Right hindlimb (tissue), 1 donor: ENCODE data around the gene WDR6.

Experiments used
- DNase-seq: peaks from one replicate; pipeline ENCODE4 v3.0.0-alpha.2; 2018

Gene WDR6, protein sequence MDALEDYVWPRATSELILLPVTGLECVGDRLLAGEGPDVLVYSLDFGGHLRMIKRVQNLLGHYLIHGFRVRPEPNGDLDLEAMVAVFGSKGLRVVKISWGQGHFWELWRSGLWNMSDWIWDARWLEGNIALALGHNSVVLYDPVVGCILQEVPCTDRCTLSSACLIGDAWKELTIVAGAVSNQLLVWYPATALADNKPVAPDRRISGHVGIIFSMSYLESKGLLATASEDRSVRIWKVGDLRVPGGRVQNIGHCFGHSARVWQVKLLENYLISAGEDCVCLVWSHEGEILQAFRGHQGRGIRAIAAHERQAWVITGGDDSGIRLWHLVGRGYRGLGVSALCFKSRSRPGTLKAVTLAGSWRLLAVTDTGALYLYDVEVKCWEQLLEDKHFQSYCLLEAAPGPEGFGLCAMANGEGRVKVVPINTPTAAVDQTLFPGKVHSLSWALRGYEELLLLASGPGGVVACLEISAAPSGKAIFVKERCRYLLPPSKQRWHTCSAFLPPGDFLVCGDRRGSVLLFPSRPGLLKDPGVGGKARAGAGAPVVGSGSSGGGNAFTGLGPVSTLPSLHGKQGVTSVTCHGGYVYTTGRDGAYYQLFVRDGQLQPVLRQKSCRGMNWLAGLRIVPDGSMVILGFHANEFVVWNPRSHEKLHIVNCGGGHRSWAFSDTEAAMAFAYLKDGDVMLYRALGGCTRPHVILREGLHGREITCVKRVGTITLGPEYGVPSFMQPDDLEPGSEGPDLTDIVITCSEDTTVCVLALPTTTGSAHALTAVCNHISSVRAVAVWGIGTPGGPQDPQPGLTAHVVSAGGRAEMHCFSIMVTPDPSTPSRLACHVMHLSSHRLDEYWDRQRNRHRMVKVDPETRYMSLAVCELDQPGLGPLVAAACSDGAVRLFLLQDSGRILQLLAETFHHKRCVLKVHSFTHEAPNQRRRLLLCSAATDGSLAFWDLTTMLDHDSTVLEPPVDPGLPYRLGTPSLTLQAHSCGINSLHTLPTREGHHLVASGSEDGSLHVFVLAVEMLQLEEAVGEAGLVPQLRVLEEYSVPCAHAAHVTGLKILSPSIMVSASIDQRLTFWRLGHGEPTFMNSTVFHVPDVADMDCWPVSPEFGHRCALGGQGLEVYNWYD

DNA sequence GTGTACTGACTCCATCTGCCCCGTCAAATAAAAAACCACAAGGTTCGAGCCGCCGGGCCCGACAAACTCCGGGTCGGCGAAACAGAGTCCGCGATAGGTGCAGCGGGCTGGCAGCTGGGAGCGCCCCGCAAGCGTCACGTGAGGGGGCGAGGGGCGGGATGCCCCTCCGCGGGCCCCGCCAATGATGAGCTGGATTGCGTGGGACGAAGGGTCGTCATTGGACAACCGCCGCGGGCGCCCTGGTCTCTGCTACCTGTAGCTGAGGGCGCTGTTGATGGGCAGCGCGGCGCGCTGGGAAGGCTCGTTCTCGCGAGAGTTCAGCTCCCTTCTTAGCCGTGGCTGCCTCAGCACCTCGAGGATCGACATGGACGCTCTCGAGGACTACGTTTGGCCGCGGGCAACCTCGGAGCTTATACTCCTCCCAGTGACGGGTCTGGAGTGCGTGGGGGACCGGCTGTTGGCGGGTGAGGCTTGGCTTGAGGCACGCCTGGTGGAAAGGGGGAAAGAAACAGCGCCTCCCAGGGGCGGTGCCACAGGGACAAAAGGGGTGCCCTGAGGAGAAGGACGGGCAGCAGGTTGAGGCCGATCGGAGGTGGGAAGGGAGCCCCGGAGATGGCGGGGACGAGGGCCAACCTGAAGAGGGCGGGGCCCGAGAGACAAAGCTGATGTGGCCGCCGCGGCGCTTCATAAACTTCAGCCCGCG is at the start of gene WDR6:
WDR6 (plus strand) TSS at position 324 of the 703 bp plus-strand sequence; CDS start at position 365, 41 bp downstream.
- peak; percentile 97 for DNase-seq

DNA sequence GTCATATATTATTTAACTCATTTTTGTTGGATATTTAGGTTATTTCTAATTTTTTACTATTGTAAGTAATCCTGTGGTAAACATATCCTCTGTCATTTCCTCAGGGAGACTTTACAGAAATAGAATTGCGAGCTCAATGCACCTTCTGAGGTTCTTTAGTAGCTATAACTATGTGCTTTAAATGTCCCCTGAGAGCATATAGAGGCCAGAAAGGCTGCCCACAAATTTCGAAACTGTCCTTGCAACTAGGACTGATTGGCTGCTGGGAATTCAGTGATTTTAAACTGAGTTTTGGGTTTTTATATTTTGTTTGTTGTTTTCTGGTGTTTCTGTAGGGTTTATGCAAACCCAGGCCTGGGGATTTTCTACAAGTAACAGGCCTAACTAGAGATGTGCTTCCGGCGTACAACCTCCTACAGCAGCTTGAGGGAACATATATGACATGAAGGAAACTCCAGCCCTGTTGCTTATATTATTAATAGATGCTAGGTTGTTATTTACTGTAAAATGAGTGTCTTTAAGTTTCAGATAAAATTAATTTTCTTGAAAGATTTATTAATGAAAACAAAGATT is 46.3 kb upstream of the WDR6 start:
- no peak for DNase-seq

DNA sequence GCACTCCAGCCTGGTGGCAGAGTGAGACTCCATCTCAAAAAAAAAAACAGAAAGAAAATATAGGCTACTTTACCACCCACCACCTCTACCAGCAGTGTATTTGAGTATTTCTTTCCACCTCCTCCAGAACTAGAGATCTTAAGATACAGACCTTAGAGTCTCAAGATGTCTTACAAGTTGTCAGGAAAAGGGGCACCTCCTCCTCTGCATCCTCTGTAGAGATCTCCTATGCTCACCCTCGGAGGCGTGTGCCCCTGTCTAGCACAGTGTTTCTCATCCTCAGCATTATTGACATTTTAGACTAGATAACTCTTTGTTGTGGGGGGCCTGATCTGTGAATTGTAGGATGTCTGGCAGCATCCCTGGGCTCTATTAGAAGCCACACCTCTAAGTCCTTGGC is 44.9 kb upstream of the WDR6 start:
- DNase-seq, result no peak

DNA sequence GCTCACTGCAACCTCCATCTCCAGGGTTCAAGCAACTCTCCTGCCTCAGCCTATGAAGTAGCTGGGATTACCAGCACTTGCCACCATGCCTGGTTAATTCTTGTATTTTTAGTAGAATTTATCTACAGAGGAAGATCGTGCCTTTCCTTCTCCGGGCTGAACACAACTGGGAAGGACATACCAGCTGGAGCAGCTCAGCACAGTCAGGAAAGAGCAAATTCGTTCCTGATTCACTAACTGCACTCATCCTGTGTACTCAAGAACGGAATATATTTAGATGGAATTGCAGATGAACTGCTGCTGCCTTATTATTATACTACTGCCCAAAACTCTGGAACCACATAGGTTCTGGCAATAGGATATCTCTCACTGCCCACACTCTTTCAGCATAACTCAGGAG is 44.3 kb upstream of the WDR6 start:
- no peak for DNase-seq

DNA sequence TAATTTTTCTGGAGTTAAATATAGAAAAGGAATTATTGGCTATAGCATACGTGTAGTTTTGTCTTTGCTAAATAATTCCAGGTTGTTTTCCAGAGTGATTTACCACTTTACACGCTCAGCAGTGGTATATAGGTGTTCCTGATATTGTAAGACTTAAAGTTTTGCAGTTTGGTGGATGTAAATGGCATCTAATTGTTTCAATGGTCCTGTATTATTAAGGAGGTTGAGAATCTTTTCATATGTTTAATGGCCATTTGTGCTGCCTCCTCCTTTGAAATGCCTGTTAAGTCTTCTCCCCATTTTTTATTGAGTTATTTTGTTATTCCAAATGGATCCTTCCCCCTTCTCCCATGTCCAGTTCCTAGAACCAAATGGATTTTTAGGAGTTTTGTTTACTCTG is 43.6 kb upstream of the WDR6 start:
- no peak for DNase-seq

DNA sequence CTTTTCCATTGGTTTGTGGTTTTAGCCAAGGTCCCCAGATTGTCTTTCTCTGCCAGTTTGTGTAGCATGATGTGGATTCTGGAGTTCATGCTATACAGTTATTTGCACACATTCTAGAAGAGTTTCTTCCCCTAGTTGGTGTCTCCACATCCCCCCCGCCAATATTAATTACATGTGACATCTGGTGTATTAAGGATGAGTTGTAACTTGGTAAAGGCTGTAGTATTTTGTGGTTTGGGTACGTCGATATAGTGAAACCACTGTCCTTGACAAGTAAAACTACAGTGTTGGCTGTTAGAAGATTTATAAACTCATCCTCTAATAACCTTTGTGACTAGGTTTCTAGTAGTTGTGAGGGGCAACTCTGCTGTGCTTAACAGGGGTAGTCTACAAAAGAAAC is 40.8 kb upstream of the WDR6 start:
- no peak for DNase-seq

DNA sequence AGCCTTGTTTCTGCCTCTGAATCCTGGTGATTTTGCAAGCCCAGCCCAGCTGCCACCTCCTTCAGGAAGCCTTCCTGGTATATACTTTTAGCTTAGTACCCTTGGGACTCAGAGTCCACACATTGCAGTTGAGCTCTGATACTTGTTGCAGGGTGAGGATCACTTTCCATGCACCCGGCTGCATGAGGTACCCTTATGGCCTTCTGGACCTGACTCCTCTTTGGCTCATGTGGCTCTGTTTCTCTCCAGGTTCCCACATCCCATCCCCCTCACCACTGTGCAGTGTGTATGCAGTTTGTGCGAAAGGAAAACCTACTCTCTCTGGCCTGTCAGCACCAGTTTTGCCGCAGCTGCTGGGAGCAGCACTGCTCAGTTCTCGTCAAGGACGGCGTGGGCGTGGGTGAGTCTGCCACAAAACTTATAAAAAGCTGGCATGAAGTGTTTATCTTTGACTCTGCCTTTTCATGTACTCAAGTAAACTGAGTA is 40.3 kb upstream of the WDR6 start:
- peak; percentile 24 for DNase-seq

DNA sequence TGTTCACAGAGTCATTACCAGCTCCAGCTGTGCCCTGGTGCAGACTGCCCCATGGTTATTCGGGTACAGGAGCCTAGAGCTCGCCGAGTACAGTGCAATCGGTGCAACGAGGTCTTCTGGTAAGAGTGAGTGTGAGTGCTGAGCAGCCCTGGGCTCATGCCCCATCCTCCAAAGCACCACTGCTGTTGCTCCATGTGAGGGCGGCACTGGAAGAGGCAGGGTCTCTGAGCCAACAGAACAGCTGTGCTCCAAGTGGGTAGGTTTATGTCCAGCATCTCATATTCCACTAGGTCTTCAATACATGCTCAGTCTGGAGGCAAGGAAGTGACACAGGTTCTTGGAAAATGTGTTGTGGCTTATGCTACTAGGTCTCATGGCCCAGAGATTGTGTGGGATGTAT is 36.6 kb upstream of the WDR6 start:
- no peak for DNase-seq

DNA sequence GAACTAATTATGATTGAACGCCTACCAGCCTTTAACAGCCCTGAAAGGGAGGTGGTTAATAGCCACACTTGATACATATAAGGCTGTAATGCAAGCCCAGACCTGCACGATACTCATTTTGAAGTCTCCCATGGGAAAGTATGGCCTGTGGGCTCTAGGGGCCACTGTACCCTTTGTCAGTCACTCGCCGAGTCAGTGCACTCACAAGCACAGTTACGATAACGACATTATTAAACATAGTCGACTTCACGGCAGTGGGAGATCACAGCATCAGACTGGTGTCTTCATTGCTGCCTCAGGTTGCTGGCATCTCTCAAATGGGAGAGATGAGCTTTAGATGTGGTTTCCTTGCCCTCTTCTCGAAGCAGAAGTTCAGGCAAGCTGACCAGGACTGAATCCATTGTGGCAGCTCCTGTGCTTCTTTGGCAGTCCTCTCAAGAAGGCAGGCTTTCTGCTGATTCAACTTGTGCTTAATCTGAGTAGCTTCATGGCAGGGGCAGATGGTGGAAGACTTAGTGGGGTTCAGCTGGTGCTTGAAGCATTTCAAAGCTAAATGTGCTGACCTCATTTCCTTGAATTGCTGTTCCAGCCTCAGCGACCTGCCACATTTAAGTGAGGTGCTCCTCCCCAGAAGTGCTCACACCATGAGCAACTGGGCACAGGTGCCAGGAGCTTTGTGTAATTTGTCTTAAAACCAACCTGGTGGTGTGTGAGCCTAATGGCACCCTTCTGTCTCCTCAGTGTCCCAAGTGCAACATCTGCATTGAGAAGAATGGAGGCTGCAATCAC is 32.9 kb upstream of the WDR6 start:
- no peak for DNase-seq

DNA sequence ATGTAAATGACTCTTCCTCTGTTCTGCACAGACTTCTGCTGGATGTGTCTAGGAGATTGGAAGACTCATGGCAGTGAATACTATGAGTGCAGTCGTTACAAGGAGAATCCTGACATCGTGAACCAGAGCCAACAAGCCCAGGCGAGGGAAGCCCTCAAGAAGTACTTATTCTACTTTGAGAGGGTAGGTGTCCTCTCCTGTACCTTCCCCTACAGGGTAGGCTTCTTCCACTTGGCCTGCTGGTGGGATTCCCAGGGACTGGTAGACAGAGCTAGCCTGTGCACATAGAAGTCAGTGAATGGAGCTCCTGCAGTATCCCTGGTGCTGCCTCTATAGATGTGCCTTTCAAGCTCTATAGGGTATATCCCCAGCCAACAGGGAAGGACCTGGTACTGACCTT is 27.7 kb upstream of the WDR6 start:
- no peak for DNase-seq

DNA sequence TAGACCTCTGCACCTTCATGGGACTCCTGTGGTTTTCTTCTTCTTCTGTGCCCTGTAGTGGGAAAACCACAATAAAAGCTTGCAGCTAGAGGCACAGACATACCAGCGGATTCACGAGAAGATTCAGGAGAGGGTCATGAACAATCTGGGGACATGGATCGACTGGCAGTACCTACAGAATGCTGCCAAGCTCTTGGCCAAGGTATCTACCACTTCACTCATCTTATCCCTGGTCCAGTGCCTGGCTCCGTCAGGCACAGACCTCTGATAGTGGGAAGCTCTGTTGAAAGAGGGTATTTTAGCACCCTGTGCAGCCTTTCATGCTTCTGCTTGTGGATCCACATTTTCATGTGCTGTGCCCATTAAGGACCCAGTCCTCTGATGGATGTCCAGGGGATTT is 26.9 kb upstream of the WDR6 start:
- no peak for DNase-seq

DNA sequence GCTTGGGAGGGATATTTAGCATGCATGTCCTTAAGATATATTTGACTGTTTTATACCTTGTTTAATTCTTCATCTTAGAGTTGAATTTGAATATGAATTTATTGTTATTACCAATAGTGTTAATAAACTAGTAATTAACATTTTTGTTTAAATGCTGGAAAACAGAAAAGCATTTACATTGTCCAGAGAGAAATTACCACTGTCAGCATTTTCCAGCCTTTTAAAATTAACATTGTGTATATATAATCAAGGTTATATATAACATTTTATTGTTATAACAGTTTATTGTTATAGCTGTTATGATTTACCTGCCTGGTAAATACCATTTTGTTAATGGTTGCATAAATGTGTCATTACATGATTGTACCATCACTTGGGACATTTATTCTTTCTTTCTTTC is 25.2 kb upstream of the WDR6 start:
- DNase-seq, result no peak

DNA sequence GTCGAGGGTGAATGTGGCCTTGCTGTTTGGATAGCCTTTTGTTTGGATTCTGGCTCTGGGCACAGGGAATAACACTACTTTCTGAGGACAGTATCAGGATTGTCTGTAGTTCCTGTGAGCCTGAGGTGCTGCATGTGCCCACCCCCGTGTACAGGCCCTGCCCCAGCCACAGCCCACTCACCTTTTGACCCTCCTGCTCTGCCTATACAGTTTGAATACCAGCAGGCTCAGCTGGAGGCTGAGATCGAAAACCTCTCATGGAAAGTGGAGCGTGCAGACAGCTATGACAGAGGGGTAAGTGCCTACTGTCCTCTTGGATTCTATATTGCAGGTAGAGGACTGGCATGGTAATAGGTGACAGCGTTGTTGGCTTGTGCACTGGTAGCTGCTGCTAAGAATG is 24.5 kb upstream of the WDR6 start:
- DNase-seq, result no peak

DNA sequence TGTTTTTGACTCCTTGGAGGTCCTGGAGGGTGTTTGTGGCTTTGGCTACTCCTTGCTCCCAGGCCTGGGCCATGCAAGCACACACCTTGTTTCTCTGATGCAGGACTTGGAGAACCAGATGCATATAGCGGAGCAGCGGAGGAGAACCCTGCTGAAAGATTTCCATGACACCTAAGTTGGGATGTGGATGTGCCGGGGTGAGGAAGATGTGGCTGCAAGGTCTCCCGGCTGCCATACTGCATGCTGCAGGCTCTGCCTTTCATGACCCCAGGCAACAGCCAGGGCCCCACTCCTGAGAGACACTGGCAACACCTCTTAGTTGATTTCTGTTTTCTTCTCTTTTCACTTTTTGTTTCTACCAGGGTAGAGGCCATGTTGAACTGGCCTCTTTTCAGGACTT is 24.1 kb upstream of the WDR6 start:
- no peak for DNase-seq

DNA sequence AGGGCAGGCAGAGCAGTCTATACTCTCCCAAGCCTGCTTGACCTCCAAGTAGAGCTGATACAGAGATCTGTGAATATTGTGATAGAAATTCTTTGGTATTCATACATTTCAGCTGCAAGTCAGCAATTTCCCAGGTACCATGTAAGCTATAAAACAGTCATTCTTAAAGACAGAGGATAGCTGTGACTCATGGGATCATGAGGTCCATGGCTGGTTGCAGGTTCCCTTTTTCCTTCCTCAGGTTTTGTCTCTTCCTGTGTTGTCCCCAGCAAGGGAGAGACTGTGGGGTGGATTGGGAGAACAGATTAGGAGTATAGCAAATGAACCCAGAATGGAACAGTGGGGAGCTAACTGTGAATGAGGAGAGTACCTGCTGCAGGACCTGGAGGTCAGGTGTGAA is 22.5 kb upstream of the WDR6 start:
- DNase-seq, result no peak

DNA sequence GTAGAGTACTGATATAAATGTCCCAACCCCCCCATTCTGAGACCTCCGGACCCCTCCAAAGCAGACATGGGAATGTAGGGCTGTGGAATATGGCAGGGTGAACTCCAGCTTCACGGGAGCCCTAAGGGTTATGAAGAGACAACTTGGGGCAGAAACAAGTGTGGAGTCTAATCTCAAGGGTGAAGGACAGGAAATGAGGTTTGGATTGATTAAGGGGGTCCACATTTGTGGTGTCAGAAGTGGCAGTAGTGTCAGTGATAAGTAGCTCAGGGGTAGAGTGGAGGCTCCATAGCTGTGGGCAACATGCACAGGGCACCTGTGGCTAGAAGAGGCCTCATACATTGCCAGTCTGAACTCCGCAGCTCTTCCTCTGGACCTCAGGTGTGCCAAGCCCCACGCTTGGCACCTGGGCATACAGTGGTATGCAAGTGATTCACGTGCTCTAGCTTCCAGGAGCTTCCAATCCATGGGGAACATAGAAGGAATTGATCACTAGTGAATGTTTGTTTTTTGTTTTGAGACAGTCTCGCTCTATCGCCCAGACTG is 21.3 kb upstream of the WDR6 start:
- DNase-seq, result no peak

DNA sequence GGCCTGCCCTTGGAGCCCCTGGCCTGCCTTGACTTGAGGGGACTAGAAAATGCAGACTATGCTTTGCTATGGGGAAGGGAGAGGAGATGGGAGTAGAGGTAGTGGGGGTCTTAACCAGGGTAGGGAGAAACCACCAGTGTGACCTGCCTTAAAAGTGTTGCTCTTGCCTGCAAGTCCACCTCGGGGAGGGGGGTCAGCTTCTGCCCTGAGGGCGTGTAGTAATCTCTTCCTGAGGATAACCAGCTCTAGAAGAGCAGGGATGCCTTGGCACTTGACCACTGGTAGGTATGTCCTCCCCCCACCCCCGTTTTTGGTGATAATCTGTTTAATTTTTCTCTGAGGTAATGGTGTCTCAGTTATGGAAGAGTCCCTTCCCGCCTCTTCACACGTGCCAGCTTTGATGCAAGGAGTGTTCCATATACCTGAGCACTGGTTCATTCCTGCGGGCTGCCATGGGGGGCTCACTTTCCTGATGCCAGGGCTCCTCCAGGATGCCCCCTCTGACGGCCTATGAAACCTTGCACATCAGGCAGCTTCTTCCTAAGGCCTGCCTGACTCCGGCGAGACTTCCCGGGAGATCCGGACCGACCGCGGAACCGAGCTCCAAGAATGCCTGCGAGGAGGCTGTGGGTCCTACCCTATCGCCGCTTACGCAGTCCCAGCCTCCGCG is 17.9 kb upstream of the WDR6 start:
- no peak for DNase-seq

DNA sequence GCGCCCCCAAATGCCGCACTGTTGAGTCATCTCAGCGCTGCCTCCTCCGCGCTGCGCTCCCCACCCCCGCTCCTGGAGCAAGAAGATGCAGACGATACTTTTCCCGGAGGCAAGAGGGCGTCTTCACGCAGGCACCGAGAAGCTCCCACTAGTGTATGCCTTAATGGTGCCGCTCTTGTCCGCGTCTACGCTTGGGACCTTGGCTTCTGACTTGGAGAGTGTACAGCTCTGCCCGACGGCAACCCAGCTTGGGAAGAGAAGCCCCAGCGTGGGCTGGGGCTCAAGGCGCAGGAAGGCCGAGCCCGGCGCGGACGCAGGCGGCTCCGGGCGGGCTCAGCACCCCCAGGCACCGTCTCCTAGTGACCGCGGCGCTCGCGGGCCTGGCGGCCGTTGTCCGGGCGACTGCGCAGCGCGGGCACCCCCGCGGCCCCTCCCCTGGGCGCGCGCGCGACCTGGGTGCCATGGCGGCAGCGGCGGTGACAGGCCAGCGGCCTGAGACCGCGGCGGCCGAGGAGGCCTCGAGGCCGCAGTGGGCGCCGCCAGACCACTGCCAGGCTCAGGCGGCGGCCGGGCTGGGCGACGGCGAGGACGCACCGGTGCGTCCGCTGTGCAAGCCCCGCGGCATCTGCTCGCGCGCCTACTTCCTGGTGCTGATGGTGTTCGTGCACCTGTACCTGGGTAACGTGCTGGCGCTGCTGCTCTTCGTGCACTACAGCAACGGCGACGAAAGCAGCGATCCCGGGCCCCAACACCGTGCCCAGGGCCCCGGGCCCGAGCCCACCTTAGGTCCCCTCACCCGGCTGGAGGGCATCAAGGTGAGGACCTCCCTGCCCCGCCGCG is 17.2 kb upstream of the WDR6 start, which contains the start of gene P4HTM:
P4HTM (plus strand) TSS at position 446 of the 840 bp plus-strand sequence; CDS start at position 462, 16 bp downstream.
- DNase-seq, result peak; percentile 93

DNA sequence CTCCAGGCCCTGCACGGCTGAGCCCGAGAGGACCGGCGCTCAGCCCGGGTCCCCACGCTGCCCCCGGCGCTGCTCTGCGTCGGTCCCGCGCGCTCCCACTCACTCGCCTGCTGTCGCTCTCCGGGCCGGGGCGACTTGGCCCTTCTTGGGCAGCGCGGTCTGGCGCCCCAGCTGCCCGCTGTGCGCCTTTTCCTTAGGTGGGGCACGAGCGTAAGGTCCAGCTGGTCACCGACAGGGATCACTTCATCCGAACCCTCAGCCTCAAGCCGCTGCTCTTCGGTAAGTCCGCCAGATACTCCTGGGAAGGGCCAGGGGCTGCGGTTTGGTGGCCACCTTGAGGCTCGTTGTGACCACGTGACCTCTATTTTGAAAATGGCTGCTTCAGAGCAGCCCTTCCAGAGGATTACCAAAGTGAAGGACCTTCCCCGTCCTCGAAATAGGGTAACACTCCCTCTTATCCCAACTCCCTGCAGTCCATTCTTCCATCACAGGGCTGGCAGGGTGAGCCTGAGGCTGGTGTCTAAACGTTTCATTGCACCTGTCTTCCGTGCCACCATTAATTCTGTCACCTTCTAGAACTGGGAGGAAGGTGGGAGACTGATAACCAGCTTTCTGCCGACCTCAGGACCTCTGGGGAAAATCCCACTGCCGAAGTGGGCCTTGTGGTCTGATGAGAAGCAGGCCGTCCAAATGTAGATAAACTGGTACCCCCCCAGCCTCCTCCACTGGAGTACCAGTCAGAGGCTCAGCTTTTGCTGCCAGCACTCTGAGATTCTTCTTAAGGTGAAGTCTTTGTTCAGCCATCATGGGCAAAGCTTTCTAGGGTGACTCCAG is 16.3 kb upstream of the WDR6 start:
- no peak for DNase-seq
